NCI-H345 treated with DMSO at 0.1 percent for 48 hours (cell line): ENCODE results near the gene SLC9A4.

Experiments
- DNase-seq: peaks from one replicate; lab custom pipeline; 2025; ENCODE audit not compliant: unreplicated experiment; lab: John Stamatoyannopoulos, UW

Gene SLC9A4

GRCh38 chr2:102498414-102498813 lies 25.4 kb downstream of the SLC9A4 start:
- DNase-seq = no peak

DNA sequence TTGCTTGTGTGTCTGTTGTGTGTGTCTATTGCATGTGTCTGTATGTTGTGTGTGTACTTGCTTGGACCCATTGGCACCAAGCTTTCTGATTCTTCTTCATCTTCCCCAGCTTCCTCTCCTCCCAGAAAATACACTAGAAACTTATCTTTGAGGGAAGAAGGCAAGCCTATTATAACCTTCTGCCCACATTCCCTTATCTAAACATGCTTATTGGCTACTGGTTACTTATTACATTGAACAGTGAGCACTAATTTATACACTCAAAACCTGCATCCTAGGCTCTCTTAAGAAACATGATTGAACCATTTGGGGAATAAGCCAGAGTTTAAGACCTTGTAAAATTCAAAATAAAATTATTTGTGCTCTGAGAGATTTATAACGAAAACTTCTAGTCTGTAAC lies 26.5 kb downstream of the SLC9A4 start:
- no peak for DNase-seq

- no peak for DNase-seq
These were observed 29.6 kb downstream of the SLC9A4 start for GRCh38 chr2:102502576-102502975.

DNA sequence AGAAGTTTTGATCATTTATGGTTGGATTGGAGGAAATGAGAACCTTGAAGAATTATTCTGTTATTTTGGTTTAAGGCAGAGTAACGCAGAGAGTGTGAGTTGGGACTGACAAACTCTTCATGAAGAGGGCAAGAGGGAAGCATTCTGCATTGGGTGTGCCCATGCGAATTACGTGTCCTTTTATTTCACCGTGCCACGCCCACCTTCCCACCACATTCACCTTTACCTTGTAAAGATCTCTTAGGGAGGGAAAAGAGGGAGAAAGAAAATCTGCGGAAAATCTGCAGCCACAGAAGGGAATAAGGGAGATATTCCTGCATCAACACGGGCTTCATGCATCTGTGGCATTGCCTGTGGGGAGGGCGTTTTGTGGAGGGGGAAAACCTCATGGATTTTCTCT lies 31.8 kb downstream of the SLC9A4 start:
- no peak for DNase-seq

DNA sequence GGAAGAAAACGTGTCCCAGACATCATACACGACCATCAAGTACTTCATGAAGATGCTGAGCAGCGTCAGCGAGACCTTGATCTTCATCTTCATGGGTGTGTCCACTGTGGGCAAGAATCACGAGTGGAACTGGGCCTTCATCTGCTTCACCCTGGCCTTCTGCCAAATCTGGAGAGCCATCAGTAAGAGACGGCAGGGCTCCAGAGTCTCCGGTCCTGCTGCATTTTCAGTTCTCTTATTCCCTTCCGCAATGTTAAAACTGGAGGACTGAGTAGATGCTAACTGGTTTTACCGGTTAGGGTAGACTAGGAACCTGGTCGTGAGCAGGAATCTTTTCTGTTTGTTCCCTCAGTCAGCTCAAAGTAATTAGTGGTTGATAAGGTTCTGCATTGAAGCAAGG lies 32.3 kb downstream of the SLC9A4 start:
- DNase-seq = no peak

- no peak for DNase-seq
These were observed 33.7 kb downstream of the SLC9A4 start for GRCh38 chr2:102506743-102507142.

- DNase-seq = no peak
These were observed 35.8 kb downstream of the SLC9A4 start for GRCh38 chr2:102508863-102509262.

DNA sequence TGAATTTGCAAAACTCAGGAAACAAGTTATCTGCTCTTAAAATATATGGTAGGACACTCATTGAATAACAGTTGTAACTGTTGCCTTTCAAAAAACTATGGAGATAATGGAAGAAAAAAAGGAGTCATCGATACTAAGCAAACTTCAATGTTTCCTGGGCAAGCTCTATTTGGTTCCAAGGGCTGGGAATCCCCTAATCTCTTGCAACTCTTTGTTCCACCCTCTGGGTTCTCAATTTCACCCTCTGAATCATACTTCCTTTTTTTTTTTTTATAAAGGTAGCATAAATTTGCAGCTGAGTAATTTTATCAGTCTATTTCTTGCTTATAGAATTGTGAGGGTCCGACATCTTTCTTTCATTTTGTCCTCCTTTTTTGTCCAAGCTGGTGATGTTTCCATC lies 36.7 kb downstream of the SLC9A4 start:
- no peak for DNase-seq

DNA sequence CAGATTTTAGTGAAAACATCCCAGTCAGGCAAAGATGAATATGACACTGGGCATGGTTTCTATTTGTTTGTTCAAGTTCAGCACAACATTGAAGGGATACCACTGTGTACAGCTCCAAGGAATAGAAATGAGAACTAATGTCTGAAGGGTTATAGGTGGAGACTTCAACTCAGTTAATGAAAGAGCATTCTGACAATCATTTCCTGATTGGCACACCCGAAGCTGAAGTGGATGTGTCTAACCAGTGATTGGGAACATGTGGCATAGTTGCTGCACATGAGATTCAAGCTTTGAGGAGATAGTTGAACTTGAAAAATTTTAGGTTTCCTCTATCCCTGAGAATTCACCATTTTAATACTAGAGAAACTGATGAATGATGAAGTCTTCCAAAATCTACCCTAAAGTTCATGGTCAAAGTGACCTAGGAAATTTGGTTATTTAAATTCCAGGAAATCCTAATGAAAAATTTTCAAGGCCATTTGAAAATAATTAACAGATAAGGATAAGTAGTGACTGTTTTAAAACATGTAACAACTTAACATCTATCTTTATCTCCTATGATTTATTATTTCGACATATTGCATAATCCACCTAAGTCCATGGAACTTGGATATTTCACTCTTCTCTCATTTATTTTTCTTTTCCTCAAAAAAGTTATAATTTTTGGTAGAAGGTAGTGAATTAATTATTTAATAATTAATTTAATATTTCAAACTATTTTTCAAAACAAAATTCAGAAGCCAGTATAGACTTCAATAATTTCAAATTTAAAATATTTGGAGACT lies 38.0 kb downstream of the SLC9A4 start:
- DNase-seq = no peak

- no peak for DNase-seq
These were observed 39.1 kb downstream of the SLC9A4 start for GRCh38 chr2:102512161-102512560.

- no peak for DNase-seq
These were observed 40.4 kb downstream of the SLC9A4 start for GRCh38 chr2:102513355-102513939.

DNA sequence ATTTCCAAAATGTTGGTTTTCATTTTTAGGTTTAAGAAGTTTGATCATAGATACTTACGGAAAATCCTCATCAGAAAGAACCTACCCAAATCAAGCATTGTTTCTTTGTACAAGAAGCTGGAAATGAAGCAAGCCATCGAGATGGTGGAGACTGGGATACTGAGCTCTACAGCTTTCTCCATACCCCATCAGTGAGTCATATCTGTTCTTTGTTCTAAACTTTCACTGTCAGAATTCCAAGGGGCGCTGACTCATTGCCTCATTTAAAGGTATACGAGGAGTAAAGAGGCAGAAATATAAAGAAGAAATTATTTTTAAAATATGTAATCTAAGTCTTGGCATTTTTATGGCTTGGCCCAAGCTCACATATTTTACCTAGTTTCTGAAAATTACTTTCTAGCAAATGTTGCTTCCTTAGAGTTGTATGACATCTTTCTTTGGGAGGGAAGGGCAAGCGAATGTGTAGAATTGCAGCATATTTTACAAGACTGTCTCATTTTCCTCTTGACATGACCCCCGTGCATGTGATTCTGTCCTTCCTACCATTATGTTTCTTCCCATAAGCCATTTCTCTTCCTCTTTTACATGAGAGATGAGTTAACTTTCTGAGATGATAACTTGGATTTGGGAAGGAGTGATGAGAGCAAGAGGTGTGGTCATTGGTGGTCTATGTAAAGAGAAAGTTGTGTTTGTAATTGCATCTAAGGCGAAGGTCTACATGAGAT lies 41.2 kb downstream of the SLC9A4 start:
- no peak for DNase-seq

DNA sequence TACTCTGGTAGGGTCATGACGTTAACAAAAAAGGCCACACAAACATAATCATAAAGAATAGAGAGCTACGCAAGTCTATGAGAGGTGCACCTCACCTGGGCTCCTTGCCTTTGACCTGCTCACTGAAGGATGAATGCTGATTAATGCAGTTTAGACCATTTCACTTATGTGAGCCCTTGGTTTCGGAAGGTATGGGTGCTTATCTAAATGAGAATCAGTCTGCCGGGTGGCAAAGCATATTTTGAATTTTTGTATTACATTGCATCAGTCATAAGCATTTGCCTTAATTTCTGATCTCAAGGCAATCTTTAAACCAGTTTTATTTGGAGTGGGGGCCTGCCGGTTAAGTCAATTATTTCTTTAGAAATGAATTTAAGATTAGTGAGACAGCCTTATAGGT lies 42.8 kb downstream of the SLC9A4 start:
- DNase-seq = no peak

- no peak for DNase-seq
These were observed 45.1 kb downstream of the SLC9A4 start for GRCh38 chr2:102518170-102518569.

GRCh38 chr2:102520009-102520408 lies 47.0 kb downstream of the SLC9A4 start:
- DNase-seq = peak; percentile 18

DNA sequence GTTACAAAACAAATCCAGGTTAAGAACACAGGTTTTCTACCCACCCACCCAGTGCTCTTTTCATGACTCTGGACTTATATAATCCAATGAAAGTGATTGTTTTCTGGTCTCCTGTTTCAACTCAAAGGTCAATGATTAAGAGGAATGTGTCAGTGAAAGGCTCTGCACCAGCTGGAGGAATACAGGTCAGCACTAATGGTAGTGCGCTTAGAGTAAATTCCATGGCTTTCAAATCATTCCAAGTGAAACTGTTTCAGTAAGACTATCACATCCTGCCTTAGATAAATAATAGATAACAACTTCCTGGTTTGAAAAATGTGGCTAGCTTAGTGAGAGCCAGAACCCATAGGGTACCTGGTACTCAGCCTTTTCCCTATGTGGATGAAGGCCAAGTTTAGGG lies 47.8 kb downstream of the SLC9A4 start:
- DNase-seq = no peak

- DNase-seq = no peak
These were observed 49.1 kb downstream of the SLC9A4 start for GRCh38 chr2:102522162-102522561.

DNA sequence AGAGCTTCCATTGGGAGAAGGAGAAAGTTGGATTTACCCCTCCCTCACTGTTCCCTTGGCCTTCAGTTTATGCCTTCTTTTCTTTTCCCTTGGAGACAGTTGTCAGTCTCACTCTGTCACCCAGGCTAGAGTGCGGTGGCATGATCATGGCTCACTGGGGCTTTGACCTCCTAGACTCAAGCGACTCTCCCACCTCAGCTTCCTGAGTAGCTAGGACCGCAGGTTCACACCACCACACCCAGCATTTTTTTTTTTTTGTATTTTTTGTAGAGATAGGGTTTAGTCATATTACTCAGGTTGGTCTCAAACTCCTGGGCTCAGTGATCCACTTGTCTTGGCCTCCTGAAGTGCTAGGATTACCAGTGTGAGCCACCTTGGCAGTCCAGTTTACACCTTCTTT lies 49.9 kb downstream of the SLC9A4 start:
- DNase-seq = no peak

- DNase-seq = no peak
These were observed 50.6 kb downstream of the SLC9A4 start for GRCh38 chr2:102523651-102524050.

DNA sequence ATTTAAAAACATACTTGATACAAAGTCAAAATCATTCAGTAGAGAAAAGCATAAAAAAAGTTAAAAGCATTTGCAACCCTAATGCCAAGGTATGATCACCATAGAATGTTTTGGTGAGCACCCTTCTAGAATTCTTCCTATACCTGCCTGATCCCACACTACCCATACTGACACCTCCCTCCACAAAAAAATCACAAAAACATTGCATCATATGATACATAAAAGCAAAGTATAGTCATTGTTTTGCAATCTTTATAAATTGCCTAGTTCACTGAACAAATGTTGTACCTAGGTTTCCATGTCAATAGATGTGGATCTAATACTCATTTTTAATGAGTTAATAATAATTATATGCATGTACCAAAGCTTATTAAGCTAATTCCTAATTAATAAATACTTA lies 54.1 kb downstream of the SLC9A4 start:
- no peak for DNase-seq

- no peak for DNase-seq
These were observed 65.5 kb downstream of the SLC9A4 start for GRCh38 chr2:102538491-102538890.

- DNase-seq = no peak
These were observed 67.9 kb downstream of the SLC9A4 start for GRCh38 chr2:102540882-102541281.
